ENCODE data around the gene FAM131A.

FAM131A gene, protein sequence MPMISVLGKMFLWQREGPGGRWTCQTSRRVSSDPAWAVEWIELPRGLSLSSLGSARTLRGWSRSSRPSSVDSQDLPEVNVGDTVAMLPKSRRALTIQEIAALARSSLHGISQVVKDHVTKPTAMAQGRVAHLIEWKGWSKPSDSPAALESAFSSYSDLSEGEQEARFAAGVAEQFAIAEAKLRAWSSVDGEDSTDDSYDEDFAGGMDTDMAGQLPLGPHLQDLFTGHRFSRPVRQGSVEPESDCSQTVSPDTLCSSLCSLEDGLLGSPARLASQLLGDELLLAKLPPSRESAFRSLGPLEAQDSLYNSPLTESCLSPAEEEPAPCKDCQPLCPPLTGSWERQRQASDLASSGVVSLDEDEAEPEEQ

DNA sequence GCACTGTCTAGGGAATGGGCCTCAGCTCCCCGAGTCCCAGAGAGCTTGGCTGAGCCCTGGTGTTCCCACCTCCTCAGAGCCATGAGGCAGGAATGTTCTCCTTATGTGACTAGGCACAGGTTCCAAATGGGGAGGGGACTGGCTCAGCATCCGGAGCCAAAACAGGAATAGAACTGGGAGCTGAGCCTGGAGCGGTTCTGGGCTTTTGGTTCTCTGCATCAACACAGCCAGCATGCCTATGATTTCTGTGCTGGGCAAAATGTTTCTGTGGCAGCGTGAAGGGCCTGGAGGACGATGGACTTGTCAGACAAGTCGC lies at the start of gene FAM131A:
Gene FAM131A, plus strand, starts transcription at position 202 of the 316 bp plus-strand sequence. Its CDS starts 31 bp downstream, at position 233.
- DNase-seq (ENCODE audit: low spot score): peak; percentile 60

DNA sequence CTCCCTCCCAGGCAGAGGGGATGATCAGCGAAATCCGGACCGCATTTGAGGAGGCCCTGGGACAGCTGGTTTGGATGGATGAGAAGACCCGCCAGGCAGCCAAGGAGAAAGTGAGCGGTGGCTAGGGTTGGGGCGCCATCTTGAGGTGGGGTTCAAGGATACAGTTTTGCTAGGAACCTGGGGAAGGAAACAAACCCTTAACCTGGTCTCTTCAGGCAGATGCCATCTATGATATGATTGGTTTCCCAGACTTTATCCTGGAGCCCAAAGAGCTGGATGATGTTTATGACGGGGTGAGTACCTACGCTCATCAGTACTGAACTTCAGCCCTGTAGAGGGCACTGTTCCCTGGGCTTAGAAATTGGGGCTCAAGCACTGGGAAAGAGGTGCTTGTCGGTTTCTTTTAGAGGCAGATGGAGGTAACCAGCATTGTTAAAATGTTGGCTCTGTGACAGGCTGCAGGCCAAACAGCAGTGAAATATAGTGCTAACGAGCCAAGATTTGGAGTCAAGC lies 47.9 kb upstream of the FAM131A start:
- DNase-seq (ENCODE audit: low spot score): peak; percentile 76

DNA sequence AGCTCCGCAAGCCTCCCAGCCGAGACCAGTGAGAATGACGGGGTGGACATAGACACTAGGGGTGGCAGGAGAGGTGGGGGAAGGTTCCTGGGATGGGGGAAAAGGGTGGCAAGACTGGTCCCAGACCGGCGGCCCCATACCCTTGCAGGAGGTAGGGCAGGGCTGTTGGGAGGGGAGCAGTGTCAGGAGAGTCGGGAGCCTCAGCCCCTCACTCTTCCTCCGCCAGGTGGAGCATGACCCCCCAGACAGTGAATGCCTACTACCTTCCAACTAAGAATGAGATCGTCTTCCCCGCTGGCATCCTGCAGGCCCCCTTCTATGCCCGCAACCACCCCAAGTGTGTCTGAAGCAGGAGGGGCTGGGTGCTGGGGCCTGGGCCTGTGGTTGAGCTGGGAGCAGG lies 47.1 kb upstream of the FAM131A start:
- no peak for DNase-seq (ENCODE audit: low spot score)

DNA sequence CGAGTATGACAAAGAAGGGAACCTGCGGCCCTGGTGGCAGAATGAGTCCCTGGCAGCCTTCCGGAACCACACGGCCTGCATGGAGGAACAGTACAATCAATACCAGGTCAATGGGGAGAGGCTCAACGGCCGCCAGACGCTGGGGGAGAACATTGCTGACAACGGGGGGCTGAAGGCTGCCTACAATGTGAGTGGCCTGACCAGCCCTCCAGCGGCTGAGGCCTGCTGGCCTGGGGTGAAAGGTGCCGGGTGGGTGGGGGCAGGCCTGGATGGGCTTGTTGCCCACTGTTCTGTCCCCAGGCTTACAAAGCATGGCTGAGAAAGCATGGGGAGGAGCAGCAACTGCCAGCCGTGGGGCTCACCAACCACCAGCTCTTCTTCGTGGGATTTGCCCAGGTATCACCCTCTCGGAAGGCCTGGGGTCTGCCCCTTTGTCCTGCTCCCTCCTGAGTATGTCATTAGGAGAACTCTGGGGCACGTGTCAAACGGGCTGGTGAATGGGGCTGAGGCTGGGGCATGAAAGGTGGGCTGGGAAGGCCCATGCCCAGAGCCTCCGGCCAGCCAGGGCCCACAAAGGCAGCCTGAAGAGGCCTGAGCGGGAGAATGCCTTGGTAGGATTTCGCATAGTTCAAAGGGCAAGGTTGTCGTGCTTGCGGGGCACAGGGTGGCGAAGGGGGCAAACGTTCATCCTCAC lies 46.2 kb upstream of the FAM131A start:
- no peak for DNase-seq (ENCODE audit: low spot score)

DNA sequence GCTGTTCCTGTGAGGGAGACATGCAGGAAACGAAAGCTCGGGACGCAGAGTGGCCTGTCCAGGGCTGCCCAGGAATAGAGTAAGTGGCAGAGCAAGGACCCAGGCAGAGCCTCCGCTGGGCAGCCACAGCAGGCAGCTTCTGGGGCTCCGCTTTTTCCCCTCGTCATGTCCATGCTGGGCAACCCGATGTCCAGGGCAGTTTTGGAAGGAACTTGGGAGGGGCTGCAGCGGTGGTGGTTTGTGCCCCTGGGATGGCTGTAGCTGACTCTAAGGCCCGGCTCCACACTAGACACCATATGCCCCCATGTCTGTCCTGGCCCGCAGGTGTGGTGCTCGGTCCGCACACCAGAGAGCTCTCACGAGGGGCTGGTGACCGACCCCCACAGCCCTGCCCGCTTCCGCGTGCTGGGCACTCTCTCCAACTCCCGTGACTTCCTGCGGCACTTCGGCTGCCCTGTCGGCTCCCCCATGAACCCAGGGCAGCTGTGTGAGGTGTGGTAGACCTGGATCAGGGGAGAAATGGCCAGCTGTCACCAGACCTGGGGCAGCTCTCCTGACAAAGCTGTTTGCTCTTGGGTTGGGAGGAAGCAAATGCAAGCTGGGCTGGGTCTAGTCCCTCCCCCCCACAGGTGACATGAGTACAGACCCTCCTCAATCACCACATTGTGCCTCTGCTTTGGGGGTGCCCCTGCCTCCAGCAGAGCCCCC lies 45.5 kb upstream of the FAM131A start:
- no peak for DNase-seq (ENCODE audit: low spot score)

DNA sequence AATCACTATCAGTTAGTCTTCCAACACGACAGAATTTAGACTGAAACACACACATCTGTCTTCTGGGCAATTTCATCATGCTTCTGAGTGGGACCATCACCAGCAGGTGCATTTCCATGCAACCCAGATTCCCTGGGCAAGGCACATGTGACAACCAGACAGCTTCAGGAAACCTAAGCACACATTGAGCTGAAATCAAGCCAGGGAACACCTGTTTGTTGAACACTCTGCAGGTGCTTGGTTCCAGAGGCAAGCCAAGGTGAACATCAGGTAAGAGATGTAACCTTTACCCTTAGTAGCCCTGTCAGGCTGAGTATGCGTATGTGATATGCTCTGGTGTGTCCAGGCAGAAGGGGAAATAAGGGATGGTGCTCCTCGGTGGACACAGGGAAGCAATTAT lies 41.6 kb upstream of the FAM131A start:
- DNase-seq (ENCODE audit: low spot score): no peak

DNA sequence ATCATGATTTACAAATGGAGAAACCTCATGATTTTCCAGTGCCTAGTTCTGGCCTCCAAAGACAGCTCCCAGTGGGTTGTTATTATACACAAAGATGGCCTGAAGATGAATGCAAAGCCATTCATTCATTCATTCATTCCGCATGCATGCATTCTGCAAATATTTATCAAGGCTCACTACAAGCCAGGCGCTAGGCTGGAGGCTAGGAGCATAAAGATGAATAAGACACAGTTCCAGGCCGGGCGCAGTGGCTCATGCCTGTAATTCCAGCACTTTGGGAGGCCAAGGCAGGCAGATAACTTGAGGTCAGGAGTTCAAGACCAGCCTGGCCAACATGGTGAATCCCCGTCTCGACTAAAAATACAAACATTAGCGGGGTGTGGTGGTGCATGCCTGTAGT lies 40.8 kb upstream of the FAM131A start:
- DNase-seq (ENCODE audit: low spot score): no peak

DNA sequence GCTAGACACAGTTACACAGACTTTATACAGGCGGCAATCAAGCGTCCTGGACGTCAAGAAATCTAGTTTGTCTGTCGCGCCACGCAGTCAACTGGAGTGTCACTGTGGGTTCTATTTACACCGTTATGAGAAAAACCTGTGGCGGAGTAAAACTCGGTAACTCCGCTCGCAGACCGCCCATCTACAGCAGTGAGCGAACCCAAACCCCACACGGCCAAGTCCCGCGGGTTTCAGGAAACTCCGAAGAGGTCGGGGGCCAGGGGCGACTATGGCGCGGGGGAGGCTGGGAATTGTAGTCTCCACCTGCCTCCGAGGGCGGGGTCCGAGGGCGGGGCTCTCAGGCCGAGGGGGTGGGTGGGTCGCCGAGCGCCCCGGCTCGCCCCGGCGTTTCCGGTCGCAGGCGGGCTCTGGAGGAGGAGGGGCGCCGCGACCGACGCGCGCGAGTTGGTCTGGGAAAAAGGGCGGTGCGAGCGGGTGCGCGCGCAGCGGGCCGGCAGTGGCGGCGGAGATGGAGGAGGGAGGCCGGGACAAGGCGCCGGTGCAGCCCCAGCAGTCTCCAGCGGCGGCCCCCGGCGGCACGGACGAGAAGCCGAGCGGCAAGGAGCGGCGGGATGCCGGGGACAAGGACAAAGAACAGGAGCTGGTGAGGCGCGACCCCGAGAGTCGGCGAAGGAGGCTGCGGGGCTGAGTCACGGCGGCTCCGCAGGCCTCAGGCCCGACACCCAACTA lies 38.5 kb upstream of the FAM131A start, which contains the start of gene PSMD2:
Gene PSMD2, plus strand, starts transcription at position 483 of the 729 bp plus-strand sequence. Its CDS starts 26 bp downstream, at position 509.
- peak; percentile 99 for DNase-seq (ENCODE audit: low spot score)

DNA sequence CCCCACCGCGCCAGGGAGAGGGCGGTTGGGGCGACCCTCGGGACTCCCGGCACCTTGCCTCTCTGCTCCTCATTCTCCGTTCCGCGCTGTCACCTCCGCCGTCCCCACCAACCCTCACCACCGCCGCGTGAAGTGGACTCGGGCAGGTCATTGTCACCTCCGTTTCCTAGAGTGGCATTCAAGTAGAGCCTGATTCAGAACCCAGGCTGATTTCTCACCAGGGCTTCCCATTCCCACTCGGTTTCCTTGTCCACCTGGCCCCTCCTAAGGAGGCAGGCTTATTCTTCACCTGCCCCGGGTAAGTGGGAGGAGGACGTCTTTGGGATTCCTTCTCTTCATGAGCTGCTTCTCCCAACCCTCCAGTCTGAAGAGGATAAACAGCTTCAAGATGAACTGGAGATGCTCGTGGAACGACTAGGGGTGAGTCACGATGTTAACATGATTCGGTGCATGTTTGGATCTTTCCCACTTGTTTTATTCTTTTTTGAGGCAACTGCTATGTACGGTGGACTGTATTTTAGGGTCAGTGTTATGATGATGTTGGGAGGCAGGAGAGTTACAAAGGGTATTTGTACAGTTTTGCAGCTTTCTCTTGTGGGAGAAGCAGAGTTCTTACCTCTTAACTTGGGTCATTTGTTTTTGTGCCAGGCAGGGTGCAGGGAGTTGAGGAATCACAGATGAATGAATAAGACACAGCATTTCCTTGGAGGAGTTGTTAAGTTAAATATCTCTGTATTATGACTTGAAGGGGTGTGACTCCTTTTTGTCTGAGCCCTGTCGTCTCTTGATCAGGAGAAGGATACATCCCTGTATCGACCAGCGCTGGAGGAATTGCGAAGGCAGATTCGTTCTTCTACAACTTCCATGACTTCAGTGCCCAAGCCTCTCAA lies 37.7 kb upstream of the FAM131A start:
- peak; percentile 41 for DNase-seq (ENCODE audit: low spot score)

DNA sequence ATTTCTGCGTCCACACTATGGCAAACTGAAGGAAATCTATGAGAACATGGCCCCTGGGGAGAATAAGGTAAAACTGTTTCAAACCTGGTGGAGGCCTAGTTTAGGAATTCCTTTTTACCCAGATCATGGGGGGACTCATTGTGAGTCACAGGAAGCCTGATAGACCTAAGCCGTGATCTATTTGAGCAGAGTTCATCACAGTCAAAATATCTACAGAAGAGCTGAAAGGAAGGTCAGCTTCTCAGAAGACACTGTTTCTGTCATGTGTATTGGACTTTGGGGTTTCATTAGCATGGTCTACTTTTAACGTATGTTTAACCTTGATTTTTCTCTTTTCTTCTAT lies 37.1 kb upstream of the FAM131A start:
- no peak for DNase-seq (ENCODE audit: low spot score)

DNA sequence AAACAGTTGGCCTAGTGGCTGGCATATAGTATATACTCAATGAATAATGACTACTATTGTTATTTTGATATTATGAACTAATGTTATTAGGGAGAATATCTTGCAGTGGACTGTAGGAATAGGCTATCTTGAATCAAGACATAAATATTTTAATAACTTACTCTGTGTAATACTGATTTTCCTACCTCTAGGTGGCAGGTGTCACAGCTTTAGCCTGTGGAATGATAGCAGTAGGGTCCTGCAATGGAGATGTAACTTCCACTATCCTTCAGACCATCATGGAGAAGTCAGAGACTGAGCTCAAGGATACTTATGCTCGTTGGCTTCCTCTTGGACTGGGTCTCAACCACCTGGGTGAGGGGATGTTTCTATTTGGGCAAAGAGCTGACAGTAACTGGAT lies 31.8 kb upstream of the FAM131A start:
- no peak for DNase-seq (ENCODE audit: low spot score)

DNA sequence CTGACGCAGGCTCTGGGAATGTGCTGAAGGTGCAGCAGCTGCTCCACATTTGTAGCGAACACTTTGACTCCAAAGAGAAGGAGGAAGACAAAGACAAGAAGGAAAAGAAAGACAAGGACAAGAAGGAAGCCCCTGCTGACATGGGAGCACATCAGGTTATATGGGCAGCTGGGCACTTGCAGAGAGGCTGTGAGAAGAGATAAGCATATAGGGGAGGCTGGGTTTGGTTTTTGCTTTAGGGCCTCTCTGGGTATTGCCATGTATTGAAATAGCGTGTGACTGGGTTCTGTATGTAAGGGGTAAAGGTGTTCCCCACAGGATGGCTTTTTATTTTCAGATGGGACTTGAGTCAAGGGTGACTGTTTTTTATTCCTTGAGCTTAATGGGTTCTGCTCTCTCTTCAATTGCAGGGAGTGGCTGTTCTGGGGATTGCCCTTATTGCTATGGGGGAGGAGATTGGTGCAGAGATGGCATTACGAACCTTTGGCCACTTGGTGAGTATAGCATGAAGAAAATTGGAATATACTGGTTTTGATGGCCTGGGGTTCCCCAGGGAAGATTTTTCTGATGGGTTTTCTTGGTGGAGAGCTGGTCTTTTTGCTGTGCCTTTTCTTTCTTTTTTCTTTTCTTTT lies 30.9 kb upstream of the FAM131A start:
- no peak for DNase-seq (ENCODE audit: low spot score)

DNA sequence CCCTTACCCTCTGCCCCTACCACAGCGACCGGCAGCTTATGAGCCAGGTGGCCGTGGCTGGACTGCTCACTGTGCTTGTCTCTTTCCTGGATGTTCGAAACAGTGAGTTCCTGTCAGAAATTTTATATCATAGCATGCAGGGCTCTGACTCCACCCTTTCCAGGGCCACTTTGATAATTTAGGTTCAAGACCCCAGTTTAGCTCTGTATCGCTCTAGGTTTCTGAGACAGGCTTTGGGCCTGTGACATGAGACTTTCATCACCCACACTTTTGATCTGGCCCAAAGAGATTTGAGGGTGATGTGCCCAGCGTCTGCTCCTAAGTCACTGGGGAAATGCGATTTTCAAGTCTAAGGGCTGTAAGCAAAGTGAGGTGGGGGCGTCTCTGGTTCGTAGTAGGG lies 29.5 kb upstream of the FAM131A start:
- DNase-seq (ENCODE audit: low spot score): no peak

DNA sequence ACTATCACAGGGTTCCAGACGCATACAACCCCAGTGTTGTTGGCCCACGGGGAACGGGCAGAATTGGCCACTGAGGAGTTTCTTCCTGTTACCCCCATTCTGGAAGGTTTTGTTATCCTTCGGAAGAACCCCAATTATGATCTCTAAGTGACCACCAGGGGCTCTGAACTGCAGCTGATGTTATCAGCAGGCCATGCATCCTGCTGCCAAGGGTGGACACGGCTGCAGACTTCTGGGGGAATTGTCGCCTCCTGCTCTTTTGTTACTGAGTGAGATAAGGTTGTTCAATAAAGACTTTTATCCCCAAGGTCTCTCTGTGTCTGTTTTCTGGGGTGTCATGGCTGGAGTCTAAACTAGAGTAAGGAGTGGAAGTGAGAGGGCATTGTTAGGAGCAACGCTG lies 28.7 kb upstream of the FAM131A start:
- DNase-seq (ENCODE audit: low spot score): no peak

DNA sequence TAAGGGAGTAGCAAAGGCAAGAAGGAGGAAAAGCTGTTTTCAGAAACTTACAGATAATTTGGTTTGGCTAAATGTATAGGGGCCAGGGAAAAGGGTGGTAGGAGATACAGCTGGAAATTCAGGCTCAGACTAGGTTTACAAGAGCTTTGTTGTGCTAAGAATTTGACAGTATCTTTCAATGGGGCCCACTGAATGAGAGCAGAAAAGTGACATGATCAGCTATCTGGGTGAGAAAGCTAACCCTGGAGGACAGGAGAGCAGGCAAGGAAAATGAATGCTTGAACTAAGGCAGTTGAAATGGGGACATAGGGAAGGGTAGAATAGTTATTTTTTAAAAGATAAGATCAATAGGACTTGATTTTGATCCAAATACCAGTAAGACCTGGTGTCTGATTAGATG lies 25.8 kb upstream of the FAM131A start:
- DNase-seq (ENCODE audit: low spot score): no peak

DNA sequence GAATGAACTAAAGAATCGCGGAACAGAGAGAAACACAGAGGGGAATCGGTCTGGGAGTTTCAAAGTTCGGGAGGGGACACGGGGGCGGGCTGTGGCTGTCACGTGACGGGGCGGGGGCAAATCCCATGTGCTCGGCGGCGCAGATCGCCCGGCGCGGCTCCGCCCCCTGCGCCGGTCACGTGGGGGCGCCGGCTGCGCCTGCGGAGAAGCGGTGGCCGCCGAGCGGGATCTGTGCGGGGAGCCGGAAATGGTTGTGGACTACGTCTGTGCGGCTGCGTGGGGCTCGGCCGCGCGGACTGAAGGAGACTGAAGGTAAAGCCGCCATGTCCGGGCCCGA lies 23.1 kb upstream of the FAM131A start, which contains the start of gene EIF4G1:
Gene EIF4G1, plus strand, starts transcription at position 244 of the 337 bp plus-strand sequence. CDS start 1,191 bp downstream, outside the sequence.
- DNase-seq (ENCODE audit: low spot score): peak; percentile 98

DNA sequence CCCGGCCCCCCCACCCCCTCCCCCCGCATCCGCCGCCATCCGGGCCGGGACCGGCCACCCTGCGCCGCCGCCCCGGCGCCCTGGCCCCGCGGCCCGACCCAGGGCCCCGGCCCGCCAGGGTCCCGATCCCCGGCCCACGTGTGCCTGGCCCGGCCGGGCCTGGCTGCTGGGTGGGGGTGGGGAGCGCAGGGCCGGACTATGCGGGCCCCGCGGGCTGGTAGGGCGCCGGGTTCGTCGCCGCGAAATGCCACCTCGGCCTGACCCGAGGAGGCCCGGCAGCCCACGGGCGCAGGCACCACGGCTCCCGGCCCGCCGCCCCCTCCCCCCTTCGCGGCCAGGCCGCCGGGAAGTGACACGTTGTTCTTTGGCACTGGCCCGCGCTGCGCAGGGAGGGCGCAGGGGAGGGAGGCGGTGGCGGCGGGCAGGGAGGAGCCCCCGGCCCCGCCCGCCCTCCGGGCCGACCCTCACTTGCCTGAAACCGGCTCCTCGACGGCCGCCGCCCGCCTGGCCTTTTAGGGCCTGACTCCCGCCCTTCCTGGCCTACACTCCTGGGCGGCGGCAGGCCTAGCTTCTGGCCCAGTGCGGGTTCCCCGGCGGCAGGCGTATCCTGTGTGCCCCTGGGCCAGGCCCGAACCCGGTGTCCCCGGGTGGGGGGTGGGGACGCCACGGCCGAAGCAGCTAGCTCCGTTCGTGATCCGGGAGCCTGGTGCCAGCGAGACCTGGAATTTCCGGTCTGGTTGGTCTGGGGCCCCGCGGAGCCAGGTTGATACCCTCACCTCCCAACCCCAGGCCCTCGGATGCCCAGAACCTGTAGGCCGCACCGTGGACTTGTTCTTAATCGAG lies 22.5 kb upstream of the FAM131A start:
- peak; percentile 94 for DNase-seq (ENCODE audit: low spot score)

DNA sequence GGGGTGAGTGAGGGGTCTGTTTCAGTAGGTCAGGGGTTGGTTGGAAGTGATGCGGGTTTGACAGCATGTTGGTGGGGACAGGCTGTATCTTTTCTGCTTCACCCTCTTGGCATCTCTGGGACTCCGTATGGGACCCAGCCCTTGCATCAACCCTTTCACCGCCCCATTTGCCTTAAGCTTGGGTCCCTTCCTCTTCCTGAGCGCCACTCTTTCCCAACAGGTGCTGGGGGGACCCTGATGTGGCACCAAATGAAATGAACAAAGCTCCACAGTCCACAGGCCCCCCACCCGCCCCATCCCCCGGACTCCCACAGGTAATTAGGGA lies 21.9 kb upstream of the FAM131A start:
- DNase-seq (ENCODE audit: low spot score): no peak

DNA sequence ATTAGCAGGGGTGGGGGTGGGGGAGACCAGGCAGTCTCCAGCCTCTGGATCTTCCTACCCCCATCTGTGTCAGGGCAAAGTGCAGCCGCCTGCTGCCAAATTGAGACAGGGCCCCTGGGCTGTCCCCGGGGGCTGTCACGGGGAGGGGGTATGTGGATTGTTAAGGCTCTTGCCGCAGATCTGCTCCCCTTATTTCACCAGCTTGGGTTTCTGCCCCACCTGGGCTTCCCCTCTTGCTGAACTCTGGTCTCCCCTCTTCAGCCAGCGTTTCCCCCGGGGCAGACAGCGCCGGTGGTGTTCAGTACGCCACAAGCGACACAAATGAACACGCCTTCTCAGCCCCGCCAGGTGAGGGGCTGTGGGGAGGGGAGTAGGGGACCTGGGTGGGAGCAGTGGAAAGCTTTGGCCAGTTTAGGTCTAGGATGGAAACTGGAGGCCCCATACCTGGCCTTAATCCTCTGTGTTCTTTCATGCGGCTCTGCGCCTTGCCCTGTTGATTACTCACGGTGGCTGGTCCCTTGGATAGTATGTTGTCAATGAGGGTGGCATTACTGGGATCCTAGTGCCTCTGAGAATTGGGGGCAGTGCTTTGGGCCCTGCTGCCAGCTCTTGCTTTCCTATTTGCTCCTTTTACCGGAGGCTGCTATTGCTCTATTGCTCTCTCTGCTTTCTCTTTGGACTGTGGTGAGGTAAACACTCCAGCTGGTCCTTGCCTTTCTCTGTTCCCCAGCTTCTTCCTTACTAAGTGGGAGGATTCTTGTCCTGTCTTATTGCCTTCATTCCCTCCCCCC lies 21.3 kb upstream of the FAM131A start:
- no peak for DNase-seq (ENCODE audit: low spot score)
